Measurements from ENCODE around the gene TLE6.
"Not testable (repeated sequence)": the region's sequence is repeated elsewhere in the genome, so short reads cannot be mapped to it uniquely, and the experiment has no call there.

TLE6 gene

DNA sequence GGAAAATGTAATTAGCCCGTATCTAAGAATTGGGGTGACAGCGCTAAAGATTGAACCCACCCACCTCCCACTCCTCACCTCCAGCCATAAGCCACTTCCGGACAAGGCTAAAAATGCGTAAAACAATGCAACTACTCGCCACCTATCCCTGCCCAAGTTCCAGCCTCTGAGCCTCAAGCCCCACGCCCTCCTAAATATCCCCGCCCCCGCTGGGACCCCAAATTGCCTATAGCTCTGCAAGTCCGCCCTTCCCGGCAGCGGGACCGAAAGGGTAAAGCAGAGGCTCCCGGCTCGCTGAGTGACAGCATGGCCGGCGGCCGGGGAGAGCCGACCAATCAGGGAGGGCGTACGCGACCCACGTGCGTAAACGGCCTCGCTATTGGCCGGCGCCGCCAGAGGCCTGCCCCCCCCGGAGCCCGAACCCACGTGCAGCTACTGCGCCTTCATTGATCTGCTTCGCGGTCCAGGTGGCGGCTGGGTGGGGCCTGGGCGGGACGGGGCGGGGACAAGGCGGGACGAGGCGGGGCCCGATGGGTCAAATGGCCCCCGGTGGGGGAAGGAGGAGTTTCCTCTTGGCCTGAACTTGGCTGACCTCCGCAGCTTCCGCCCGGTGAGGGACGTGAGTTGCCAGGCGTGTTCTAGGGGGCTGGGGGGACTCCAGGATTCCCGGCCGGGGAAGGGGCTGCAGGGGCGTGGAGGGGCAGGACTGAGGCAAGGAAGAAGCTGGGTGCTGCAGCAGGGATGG lies at the start of gene TLE6:
Gene TLE6 (plus strand): TSS at position 564 of the 745 bp plus-strand sequence. CDS start 670 bp downstream, outside the sequence.
- DNase-seq (ENCODE audit: low read depth) = peak; percentile 93

DNA sequence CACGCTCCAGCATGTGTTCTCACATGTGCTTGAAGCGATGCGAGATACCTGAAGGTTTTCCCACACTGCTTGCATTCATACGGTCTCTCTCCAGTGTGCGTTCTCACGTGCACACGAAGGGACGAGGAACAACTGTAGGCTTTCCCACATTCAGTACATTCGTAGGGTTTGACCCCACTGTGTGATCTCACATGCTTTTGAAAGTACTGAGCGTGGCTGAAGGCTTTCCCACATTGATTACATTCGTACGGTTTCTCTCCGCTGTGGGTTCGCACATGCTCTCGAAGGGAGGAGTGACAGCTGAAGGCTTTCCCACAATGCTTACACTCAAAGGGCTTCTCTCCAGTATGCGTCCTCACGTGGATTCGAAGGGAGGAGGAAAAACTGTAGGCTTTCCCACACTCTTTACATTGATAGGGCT lies 43.9 kb upstream of the TLE6 start:
- no peak for DNase-seq (ENCODE audit: low read depth)

DNA sequence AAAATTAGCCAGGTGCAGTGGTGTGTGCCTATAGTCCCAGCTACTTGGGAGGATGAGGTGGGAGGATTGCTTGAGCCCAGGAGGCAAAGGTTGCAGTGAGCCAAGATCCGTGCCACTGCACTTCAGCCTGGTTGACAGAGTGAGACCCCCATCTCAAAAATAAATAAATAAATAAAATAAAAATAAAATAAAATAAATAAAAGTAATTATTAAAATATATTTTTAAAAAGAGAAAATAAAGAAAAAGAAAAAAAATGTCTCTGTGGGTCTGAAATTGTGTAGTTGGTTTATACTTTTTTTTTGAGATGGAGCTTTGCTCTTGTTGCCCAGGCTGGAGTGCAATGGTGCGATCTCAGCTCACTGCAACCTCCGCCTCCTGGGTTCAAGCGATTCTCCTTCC lies 41.5 kb upstream of the TLE6 start:
- not testable (repeated sequence) for DNase-seq (ENCODE audit: low read depth)

DNA sequence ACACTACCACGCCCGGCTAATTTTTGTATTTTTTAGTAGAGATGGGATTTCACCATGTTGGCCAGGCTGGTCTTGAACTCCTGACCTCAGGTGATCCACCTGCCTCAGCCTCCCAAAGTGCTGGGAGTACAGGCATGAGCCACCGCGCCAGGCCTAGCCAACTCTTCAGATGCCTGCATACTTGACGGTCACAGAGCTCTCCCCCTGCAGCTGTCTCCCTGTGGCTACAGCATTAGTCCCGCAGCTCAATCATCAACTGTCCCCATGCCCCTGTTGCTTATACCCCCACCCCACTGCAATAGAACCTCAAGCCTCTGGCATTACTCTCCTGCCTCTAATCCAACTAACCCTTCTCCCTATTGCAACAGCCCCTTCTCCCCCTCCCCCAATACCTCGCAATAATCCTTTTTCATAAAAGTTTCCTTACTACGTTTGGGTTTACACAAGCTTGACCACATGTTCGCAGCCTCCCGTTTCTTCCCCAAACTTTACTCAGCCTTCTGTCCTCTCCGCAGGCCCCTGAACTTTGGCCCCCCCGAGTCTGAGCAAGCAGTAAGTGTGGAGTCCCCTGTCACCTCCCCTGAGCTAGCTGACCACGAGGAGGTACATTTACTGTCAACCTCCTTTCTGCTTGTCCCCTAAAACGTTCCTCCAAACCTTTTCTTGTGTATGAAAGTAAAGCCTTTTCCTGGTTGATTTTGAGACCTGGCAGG lies 34.3 kb upstream of the TLE6 start:
- DNase-seq (ENCODE audit: low read depth) = no peak

GRCh38 chr19:2944403-2944774 lies 33.0 kb upstream of the TLE6 start:
- DNase-seq (ENCODE audit: low read depth) = no peak

DNA sequence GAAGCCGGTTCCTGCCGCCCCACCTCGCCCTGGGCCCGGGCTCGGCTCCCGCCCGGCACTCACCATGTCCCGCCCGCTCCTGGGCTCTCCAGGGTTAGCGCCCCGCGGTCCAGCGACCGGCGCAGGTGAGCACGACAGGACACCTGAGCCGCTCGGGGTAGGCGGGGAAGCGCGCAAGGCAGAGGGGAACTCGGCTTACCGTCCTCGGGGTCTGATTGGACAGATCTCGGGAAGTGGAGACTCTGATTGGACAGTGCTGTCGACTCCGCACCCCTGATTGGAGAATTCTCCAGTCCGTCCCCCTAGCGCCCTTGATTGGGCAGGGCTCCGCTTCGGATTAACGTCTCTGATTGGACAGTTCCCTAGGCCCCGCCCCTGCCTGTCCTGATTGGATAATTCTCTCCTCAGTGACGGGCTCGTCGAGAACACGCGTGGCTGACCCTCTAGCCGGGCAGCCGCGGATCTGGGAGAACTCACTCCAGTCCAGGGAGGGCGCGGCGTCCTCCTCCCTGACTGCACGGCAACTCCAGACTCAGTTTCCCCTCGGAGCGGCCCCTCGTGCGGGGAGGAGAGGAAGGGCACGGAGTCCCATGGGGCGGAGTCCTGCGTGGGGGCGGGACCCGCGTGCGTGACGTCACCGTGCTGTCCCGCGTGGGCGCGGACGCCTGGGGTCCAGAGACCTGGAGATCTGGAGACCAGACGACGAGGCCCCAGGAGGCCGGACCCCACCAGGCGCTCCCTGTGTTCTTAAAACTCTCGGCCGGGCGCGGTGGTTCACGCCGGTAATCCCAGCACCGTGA lies 32.4 kb upstream of the TLE6 start, which contains the start of gene ZNF77:
Gene ZNF77 (minus strand): TSS at position 197 of the 800 bp plus-strand sequence. CDS start 131 bp downstream, at position 66.
- peak; percentile 97 for DNase-seq (ENCODE audit: low read depth)

DNA sequence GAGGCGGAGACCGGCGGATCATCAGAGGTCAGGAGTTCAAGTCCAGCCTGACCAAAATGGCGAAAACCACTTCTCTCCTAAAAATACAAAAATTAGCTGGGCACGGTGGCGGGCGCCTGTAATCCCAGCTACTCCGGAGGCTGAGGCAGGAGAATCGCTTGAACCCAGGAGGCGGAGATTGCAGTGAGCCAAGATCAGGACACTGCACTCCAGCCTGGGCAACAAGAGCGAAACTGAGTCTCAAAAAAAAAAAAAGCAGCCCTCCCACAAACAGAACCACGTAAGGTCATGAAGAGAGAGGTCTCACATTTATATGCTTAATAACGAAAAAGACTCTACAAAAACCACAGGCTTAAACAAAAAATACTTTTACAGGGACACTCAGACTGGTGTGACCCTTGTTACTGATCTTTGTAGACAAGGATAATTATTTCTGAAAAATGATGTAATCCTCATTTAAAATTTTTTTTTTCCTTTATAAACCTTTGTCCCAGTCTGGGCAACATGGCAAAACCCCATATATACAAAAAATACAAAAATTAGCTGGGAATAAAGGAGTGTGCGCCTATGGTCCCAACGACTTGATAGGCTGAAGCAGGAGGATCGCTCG lies 31.7 kb upstream of the TLE6 start:
- DNase-seq (ENCODE audit: low read depth) = no peak

DNA sequence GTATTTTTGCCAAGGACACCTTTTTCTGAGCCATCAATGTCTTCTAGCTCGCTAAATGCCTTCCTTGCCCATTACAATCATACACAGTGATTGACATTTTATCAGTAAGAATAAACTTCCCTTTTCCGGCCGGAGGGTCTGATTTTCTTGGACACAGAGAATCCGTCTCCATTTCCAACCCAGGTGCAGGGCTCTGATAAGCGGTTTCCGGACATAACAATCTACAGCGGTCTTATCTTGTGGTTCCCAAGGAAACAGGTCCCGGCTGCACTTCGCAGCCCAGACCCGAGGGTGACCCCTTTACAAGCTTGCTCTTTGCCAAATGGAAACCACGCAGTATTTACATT lies 27.5 kb upstream of the TLE6 start:
- DNase-seq (ENCODE audit: low read depth) = no peak

GRCh38 chr19:2950286-2951124 lies 26.9 kb upstream of the TLE6 start:
- peak; percentile 99 for DNase-seq (ENCODE audit: low read depth)

- no peak for DNase-seq (ENCODE audit: low read depth)
Measured at GRCh38 chr19:2952953-2953481, 24.3 kb upstream of the TLE6 start.

- no peak for DNase-seq (ENCODE audit: low read depth)
Measured at GRCh38 chr19:2957160-2957559, 20.2 kb upstream of the TLE6 start.

- no peak for DNase-seq (ENCODE audit: low read depth)
Measured at GRCh38 chr19:2960120-2960519, 17.2 kb upstream of the TLE6 start.

GRCh38 chr19:2962018-2962670 lies 15.2 kb upstream of the TLE6 start:
- DNase-seq (ENCODE audit: low read depth) = no peak

DNA sequence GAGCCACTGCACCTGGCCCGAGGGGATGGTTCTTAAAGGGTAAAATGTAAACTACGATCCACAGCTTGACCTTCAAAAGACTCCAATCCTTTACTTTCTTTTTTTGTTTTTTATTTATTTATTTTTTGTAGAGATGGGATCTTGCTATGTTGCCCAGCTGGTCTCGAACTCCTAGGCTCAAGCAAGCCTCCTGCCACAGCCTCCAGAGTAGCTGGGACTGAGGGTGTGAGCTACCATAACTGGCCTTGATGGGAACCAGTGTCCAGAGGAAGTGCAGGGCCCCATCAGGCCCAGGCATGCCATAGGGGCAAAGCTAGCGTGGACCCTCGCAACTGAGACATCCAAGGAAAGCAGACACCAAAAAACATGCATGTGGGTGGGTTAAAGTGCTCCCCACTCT lies 14.2 kb upstream of the TLE6 start:
- no peak for DNase-seq (ENCODE audit: low read depth)

DNA sequence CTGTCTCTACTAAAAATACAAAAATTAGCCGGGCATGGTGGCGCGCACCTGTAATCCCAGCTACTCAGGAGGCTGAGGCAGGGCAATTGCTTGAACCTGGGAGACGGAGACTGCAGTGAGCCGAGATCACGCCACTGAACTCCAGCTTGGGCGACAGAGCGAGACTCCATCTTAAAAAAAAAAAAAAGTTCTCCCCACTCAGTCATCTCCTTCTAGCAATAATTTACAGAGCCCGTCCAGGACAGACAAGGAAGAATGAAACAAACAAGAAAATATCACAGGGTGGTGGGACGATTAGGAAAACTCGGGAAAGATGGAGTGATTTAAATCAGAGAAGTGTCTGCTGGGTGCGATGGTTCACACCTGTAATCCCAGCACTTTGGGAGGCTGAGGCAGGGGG lies 13.7 kb upstream of the TLE6 start:
- not testable (repeated sequence) for DNase-seq (ENCODE audit: low read depth)

DNA sequence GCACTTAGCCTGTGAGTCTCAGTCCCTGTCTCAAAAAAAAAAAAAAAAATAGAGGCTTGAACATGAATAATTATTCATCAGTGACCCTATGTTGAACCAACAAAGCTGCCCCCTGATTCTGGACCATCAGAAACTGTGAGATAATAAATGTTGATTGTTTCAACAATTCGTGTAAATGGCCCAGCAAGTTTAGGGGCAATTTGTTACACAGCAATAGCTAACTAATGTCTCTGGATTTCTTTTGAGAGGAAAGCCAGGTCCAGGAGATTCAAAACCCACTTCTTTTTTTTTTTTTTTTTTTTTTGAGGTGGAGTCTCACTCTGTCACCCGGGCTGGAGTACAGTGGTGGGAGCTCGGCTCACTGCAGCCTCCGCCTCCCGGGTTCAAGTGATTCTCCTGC lies 12.5 kb upstream of the TLE6 start:
- no peak for DNase-seq (ENCODE audit: low read depth)

DNA sequence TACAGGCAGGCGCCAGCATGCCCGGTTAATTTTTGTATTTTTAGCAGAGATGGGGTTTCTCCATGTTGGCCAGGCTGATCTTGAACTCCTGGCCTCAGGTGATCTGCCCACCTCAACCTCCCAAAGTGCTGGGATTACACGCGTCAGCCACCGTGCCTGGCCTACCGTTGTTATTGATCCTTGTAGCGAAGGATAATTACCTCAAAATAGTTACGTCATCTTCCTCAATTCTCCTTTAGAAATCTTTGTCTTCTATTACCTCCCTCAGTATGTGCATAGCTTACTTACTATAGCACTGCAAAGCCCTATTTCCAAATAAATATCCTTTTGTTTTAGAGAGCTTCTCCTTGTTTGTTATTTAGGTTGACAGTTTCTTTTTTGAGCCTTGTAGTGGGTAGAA lies 9.4 kb upstream of the TLE6 start:
- no peak for DNase-seq (ENCODE audit: low read depth)

DNA sequence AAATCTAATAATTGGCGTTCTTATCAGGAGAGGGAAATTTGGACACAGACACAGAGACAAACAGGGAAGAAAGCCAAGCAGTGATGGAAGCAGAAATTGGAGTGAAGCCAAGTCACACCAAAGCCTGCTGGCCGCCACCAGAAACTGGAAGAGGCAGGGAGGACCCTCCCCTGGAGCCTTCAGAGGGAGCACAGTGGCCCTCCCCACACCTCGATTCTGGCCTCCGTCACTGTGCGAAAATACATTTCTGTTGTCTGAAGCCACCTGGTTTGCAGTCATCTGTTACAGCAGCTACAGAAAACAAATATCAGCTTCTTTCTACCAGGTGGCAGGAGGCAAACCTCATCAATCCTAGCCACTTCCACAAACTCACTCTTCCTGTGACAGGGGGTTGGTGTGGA lies 8.3 kb upstream of the TLE6 start:
- no peak for DNase-seq (ENCODE audit: low read depth)

- no peak for DNase-seq (ENCODE audit: low read depth)
Measured at GRCh38 chr19:2970201-2970835, 7.0 kb upstream of the TLE6 start.

DNA sequence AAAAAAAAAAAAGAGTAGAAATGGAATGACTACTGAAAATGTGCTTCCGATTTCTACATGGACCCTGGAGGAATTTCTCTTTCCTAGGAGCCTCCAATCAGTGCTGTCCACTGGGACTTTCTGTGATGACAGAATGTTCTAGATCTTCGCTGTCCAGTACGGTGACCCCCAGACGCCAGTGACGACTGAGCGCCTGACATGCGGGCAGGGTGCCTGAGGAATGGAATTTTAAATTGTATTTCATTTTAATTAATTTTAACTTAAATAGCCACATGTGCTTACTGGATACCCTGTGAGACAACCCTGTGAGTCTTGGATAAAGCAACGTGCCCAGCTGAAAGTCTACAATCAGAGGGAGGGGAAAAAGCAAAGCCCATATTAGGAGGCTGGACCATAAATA lies 4.1 kb upstream of the TLE6 start:
- no peak for DNase-seq (ENCODE audit: low read depth)

Data from activated T-cell treated with anti-CD3 and anti-CD28 coated beads for 48 hours (primary cell).